Stimulated activated naive CD8-positive, alpha-beta T cell treated with anti-CD3 and anti-CD28 coated beads, Interleukin-15, amount 100 ng/mL, for 72 hours (primary cell): ENCODE data around the gene LCMT1.

Experiments used
- ATAC-seq: fragments of 150-1000 bp; cut with Tn5 transposase; 2 replicates; pipeline ENCODE4 v1.10.0; 2021; ENCODE audit warnings: mild to moderate bottlenecking, moderate library complexity
- DNase-seq, 2 donors: peaks; one replicate each; pipeline ENCODE4 v3.0.0; 2021 to 2022
- H3K27ac Mint-ChIP-seq, 2 donors: one replicate each; pipeline ENCODE4 v1.8.0; 2022; ENCODE audit warnings: mild to moderate bottlenecking in 2 of 2, mixed read lengths in 2 of 2, moderate library complexity in 2 of 2
- H3K27me3 Mint-ChIP-seq: one replicate; pipeline ENCODE4 v1.8.0; 2022; ENCODE audit warnings: mixed read lengths
- H3K4me1 Mint-ChIP-seq: one replicate; pipeline ENCODE4 v1.8.0; 2022; ENCODE audit warnings: mild to moderate bottlenecking, mixed read lengths
- H3K4me3 Mint-ChIP-seq, 2 donors: one replicate each; pipeline ENCODE4 v1.8.0; 2022; ENCODE audit warnings: mild to moderate bottlenecking in 2 of 2, mixed read lengths in 2 of 2, moderate library complexity in 1 of 2
- H3K9me3 Mint-ChIP-seq, 2 donors: one replicate each; pipeline ENCODE4 v1.8.0; 2022; ENCODE audit warnings: mixed read lengths in 2 of 2

The LCMT1 gene

DNA sequence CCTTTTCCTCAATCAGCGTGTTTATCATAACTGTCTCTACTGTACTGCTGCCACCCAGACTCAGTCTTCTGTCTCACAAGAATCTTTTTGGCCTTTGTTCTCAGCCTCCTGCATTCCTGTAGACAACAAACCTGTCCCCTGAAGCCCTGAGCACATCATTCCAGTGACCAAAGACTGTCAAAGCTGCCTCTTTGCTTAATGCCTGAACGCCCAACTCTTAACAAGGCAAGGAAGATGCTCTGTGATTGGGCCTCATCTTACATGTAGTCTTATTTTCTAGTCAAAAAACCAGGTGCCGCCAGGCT lies 75.9 kb downstream of the LCMT1 start:
- no peaks in the 10 kb centered on the region for H3K27me3 Mint-ChIP-seq
- no peaks in the 10 kb centered on the region for H3K4me1 Mint-ChIP-seq
- no peak overlapping the region for H3K27ac Mint-ChIP-seq
- DNase-seq = no peak
- H3K4me3 Mint-ChIP-seq = no peak overlapping the region
- H3K9me3 Mint-ChIP-seq = no peaks in the 10 kb centered on the region
- no peak for ATAC-seq

DNA sequence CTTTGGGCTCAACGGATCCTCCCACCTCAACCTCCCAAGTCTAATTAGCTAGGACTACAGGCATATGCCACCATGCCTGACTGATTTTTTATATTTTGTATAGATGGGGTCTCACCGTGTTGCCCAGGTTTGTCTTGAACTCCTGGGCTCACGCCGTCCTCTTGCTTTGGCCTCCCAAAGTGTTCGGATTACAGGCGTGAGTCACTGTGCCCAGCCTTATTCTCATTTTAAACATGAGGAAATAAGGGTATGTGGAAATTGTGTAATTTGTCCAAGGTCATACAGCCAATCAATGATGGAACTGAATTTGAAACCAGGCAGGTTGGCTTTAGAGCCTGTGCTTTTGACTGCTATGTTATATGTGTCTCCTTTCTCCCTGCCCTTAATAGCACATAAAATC lies 77.8 kb downstream of the LCMT1 start:
- ATAC-seq (no peak), DNase-seq (no peak)
- H3K9me3 Mint-ChIP-seq = no peaks in the 10 kb centered on the region
- H3K27me3 Mint-ChIP-seq = no peaks in the 10 kb centered on the region
- H3K27ac Mint-ChIP-seq = no peak overlapping the region
- H3K4me1 Mint-ChIP-seq = no peaks in the 10 kb centered on the region
- no peak overlapping the region for H3K4me3 Mint-ChIP-seq

DNA sequence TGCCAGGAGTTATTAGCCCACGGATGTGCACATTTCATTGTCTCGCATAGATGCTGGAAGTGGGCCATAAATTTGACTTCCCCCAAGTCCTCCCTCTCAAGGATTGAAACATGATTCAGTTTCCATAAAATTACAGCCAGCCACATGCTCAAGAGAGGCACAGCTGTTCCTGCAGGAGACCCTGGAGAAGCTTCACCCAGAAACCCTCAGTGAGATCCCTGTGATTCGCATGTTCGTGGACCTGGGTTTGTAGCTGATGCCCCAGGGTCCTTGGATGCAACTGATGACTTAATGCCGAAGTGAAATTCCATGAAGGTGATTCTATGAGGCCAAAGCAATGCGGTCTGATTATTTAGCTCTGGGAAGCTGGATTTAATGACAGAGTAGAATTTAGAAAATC lies 80.6 kb downstream of the LCMT1 start:
- no peaks in the 10 kb centered on the region for H3K4me1 Mint-ChIP-seq
- no peak for ATAC-seq
- DNase-seq = no peak

DNA sequence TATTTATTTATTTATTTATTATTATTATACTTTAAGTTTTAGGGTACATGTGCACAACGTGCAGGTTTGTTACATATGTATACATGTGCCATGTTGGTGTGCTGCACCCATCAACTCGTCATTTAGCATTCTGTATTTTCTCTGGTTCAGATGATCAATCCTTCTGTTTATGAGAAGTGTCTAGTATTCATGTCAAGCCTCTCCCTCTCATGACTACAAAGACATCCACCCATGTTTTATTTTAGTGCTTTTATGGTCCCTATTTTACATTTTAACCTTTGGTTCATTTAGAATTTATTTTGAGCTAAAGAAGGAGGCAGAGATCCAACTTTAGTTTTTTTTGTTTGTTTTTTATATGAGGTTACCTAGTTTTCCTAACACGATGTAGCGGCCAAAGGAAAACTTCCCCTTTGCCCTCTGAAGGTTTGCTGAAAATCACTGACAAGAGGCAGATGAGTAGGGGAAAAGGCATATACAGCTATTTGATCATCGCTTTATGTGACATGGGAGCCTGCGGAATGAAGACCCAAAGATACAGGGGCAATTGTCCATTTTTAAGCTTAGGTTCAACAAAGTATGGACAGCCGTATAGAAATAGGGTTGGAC lies 82.8 kb downstream of the LCMT1 start:
- Mint-ChIP-seq H3K4me1 (no peaks in the 10 kb centered on the region), H3K27ac (no peak overlapping the region), H3K4me3 (no peak overlapping the region), H3K9me3 (no peaks in the 10 kb centered on the region), H3K27me3 (no peaks in the 10 kb centered on the region)
- no peak for ATAC-seq
- no peak for DNase-seq

More for the DNA sequence above, 80.6 kb downstream of the LCMT1 start:
- H3K4me3 Mint-ChIP-seq = no peak overlapping the region
- H3K27me3 Mint-ChIP-seq = no peaks in the 10 kb centered on the region
- H3K9me3 Mint-ChIP-seq = no peaks in the 10 kb centered on the region
- no peak overlapping the region for H3K27ac Mint-ChIP-seq

DNA sequence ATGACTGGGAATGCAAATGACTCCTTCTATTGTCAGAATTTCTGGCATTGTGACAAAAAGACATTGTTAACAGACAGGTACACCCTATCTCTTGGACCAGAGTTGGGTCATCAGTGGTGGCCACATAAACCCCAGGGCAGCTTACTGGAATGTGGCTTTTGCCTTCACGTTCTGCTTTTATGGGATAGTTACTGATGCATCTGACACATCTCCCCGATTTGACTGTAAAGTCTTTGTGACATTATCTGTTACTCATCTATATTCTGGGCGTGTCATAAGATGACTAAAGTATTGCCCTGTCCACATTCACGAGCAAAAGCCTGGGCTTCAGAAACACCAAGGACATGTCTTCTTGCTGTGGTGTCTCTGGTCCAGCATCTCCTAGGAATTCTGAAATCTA lies 86.5 kb downstream of the LCMT1 start:
- DNase-seq (no peak), ATAC-seq (no peak)
- Mint-ChIP-seq H3K27ac (no peak overlapping the region), H3K4me3 (no peak overlapping the region), H3K4me1 (no peaks in the 10 kb centered on the region), H3K9me3 (no peaks in the 10 kb centered on the region), H3K27me3 (no peaks in the 10 kb centered on the region)

DNA sequence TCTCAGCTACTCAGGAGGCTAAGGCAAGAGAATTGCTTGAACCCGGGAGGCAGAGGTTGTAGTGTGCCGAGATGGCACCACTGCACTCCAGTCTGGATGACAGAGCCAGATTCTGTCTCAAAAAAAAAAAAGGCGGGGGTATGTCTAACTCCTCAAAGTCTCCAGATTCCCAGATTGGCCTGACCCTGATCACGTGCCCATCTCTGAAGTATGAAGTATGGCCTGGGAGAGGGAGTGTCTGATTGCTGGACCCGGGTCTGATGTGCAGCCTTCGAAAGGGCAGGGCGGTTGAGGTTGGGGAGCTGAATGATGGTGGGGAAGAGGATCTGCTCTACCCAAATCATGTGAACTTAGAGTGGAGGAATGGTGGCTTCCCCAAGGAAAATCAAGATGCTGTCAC lies 87.9 kb downstream of the LCMT1 start:
- Mint-ChIP-seq H3K4me3 (no peak overlapping the region), H3K9me3 (no peaks in the 10 kb centered on the region), H3K27ac (no peak overlapping the region), H3K27me3 (no peaks in the 10 kb centered on the region), H3K4me1 (no peaks in the 10 kb centered on the region)
- ATAC-seq = no peak
- DNase-seq = no peak

DNA sequence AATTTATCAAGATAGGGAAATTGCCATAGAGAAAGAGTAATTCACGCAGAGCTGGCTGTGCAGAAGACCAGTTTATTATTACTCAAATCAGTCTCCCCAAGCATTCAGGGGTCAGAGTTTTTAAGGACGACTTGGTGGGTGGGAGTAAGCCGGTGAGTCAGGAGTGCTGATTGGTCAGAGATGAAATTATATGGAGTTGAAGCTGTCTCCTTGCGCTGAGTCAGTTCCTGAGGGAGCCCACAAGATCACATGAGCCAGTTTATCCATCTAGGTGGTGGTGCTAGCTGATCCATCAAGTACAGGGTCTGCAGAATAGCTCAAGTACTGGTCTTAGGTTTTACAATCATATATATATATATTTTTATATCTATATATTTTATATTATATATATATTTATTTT lies 99.2 kb downstream of the LCMT1 start:
- DNase-seq (peak in 1 of 2 donors; percentile 15), ATAC-seq (peak; percentile 66)
- no peaks in the 10 kb centered on the region for H3K27me3 Mint-ChIP-seq
- H3K9me3 Mint-ChIP-seq = no peaks in the 10 kb centered on the region
- H3K27ac Mint-ChIP-seq = peak overlapping the region in 1 of 2 donors; percentile 30
- peaks cover 5% of the 10 kb centered on the region for H3K4me1 Mint-ChIP-seq
- H3K4me3 Mint-ChIP-seq = no peak overlapping the region

DNA sequence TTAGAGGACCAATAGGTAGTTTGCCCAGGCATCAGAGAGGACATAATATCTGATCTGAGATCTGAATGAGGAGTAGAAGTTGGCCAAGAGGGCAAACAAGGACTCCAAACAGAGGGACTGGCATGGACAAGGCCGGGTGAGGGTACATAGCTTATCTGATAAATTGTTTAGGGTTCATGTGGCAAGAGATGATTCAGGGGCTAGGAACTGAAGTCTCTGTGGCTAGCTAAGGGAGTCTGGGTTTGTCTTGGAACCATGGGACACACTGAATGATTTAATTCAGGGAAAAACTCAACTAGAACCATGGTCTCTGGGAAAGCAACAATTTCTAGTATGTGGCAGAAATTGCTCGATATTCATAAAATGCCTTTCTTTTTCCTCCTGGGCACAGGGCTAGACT lies 101.1 kb downstream of the LCMT1 start:
- Mint-ChIP-seq H3K4me1 (peaks cover 5% of the 10 kb centered on the region), H3K4me3 (no peak overlapping the region), H3K9me3 (no peaks in the 10 kb centered on the region), H3K27ac (no peak overlapping the region), H3K27me3 (no peaks in the 10 kb centered on the region)
- DNase-seq = no peak
- ATAC-seq = no peak

GRCh38 chr16:25213709-25214397 lies 102.3 kb downstream of the LCMT1 start:
- Mint-ChIP-seq H3K9me3 (no peaks in the 10 kb centered on the region), H3K27ac (no peak overlapping the region)

DNA sequence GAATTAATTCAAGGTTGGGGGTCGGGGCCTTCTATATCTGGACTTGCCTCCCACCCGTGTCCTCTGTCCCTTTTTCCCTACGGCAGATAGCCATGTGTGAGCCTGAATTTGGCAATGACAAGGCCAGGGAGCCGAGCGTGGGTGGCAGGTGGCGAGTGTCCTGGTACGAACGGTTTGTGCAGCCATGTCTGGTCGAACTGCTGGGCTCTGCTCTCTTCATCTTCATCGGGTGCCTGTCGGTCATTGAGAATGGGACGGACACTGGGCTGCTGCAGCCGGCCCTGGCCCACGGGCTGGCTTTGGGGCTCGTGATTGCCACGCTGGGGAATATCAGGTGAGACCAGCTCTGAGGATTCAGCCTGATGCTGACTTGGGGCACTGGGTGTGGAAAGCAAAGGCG lies 105.6 kb downstream of the LCMT1 start:
- no peaks in the 10 kb centered on the region for H3K9me3 Mint-ChIP-seq
- no peak for ATAC-seq
- H3K4me3 Mint-ChIP-seq = no peak overlapping the region
- no peak for DNase-seq
- no peaks in the 10 kb centered on the region for H3K4me1 Mint-ChIP-seq
- no peaks in the 10 kb centered on the region for H3K27me3 Mint-ChIP-seq
- H3K27ac Mint-ChIP-seq = no peak overlapping the region

More at GRCh38 chr16:25213709-25214397, 102.3 kb downstream of the LCMT1 start:
- Mint-ChIP-seq H3K4me1 (peaks cover 5% of the 10 kb centered on the region), H3K27me3 (no peaks in the 10 kb centered on the region), H3K4me3 (no peak overlapping the region)
- no peak for DNase-seq
- no peak for ATAC-seq

- Mint-ChIP-seq H3K27ac (peak overlapping the region in 1 of 2 donors; percentile 17), H3K9me3 (no peaks in the 10 kb centered on the region), H3K4me3 (no peak overlapping the region), H3K27me3 (no peaks in the 10 kb centered on the region), H3K4me1 (no peaks in the 10 kb centered on the region)
- no peak for DNase-seq
- no peak for ATAC-seq
These were observed 106.4 kb downstream of the LCMT1 start for GRCh38 chr16:25217921-25218320.

DNA sequence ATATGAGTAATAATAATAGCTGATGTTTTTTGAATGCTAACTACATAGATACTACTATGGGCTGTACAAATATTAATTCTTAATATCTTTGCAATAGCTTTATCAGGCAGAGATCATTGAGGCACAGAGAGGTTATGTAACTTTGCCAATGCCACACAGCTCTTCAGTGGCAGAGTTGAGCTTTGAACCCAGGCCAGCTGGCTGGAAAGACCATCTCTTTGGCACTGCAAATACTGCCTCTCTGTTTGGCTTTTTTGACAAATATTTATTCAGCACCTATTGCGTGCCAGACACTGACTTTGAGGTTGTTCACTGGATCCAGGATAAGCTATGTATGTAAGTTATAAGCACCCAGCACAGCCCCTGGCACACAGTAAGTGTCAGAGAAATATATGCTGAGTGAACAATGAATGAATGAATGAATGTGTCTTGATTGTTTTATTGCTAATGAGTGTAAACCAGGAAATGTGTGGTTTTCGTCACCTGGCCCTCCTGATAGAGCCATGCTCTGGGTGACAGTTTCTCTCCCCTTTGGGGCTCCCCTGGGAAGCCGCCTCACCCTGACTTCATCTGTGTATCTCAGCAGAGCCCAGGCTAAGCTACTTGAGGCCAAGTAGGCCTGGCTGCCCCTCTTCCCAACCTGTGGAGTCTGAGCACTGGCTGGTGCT lies 107.7 kb downstream of the LCMT1 start:
- no peaks in the 10 kb centered on the region for H3K27me3 Mint-ChIP-seq
- peak overlapping the region in 1 of 2 donors; percentile 12 for H3K27ac Mint-ChIP-seq

GRCh38 chr16:25222959-25223358 lies 111.4 kb downstream of the LCMT1 start:
- DNase-seq (no peak), ATAC-seq (no peak)
- Mint-ChIP-seq H3K9me3 (no peaks in the 10 kb centered on the region), H3K4me3 (no peak overlapping the region), H3K4me1 (peaks cover 9% of the 10 kb centered on the region), H3K27ac (no peak overlapping the region), H3K27me3 (no peaks in the 10 kb centered on the region)

More for the DNA sequence above, 107.7 kb downstream of the LCMT1 start:
- Mint-ChIP-seq H3K4me3 (no peak overlapping the region), H3K9me3 (no peaks in the 10 kb centered on the region), H3K4me1 (no peaks in the 10 kb centered on the region)
- ATAC-seq (no peak), DNase-seq (no peak)

DNA sequence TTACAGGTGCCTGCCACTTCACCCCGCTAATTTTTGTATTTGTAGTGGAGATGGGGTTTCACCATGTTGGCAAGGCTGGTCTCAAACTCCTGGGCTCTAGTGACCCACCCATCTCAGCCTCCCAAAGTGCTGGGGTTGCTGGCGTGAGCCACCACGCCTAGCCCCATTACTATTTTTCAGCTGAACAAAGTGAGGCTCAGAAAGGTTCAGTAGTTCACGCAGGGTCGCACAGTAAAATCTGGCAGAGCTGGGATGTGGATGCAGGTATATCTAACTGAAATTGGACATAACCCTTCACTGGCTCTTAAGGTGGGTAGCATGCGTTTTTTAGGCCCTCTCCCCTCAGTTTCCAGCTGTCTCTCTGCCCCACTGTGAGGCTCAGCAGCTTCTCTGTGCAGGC lies 112.4 kb downstream of the LCMT1 start:
- no peaks in the 10 kb centered on the region for H3K27me3 Mint-ChIP-seq
- no peak for ATAC-seq
- H3K4me3 Mint-ChIP-seq = no peak overlapping the region
- no peak for DNase-seq
- H3K4me1 Mint-ChIP-seq = peaks cover 9% of the 10 kb centered on the region
- H3K9me3 Mint-ChIP-seq = no peaks in the 10 kb centered on the region
- no peak overlapping the region for H3K27ac Mint-ChIP-seq

GRCh38 chr16:25224731-25225319 lies 113.3 kb downstream of the LCMT1 start:
- peaks cover 9% of the 10 kb centered on the region for H3K4me1 Mint-ChIP-seq
- no peak for DNase-seq
- H3K4me3 Mint-ChIP-seq = no peak overlapping the region
- H3K27me3 Mint-ChIP-seq = no peaks in the 10 kb centered on the region
- no peak for ATAC-seq
- no peaks in the 10 kb centered on the region for H3K9me3 Mint-ChIP-seq
- H3K27ac Mint-ChIP-seq = no peak overlapping the region
